Measurements from ENCODE around the gene TBC1D22B.

Gene TBC1D22B

DNA sequence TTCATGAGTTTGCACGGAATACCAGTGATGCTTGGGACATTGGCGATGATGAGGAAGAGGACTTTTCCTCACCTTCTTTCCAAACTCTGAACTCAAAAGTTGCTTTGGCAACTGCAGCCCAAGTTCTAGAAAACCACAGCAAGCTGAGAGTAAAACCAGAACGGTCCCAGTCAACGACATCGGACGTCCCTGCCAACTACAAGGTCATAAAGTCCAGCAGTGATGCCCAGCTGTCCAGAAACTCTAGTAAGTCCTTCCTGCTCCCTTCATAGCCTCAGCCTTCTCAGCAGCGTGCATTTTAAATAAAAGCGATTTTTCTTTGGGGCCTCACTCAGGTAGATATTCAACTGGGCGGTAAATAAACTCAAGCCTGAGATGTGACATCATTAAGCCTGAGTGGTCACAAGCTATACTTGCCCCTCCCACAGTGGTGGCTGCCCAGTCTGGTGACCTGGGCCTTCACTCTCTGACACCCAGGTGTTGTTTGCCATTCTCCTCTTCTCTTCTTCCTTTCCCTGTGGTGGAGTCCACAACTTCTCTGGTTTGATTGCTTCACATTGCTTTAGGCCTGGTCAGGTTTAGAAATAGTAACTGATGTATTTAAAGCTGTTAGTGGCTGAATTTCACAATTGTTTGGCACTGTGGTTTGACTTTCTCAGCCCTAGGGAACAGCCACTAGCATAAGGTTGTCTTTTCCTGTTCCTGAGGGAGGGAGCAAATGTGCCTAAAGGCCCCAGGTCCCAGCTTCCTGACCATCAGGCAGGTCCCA is 22.0 kb downstream of the TBC1D22B start:
- Histone ChIP-seq H3K27me3 (ENCODE audit: insufficient read depth, low read length) (no peaks in the 10 kb centered on the region), H2BK5ac (ENCODE audit: low read depth, low read length, poor library complexity) (no peak overlapping the region), H2AK5ac (ENCODE audit: low read length) (no peak overlapping the region), H3K79me2 (ENCODE audit: control insufficient read depth, insufficient read depth, low read length, poor library complexity) (no peaks in the 10 kb centered on the region), H3K4me3 (ENCODE audit: low read depth, low read length) (no peak overlapping the region), H3K4me2 (ENCODE audit: low read length) (no peak overlapping the region), H2AFZ (ENCODE audit: insufficient read depth, low read length, poor library complexity) (no peak overlapping the region), H3K4me1 (ENCODE audit: control insufficient read depth in 1 of 2, insufficient read depth in 2 of 2, low read length in 2 of 2) (peaks cover 4% of the 10 kb centered on the region in 2 experiments), H3K9me3 (ENCODE audit: insufficient read depth, low read depth, low read length) (no peaks in the 10 kb centered on the region), H2BK120ac (ENCODE audit: insufficient read depth, low read length, poor library complexity) (no peak overlapping the region), H3K27ac (ENCODE audit: low read depth, low read length) (no peak overlapping the region), H4K12ac (ENCODE audit: low read depth, low read length) (no peak overlapping the region), H4K8ac (ENCODE audit: low read depth, low read length) (no peak overlapping the region), H3K79me1 (ENCODE audit: low read length) (no peaks in the 10 kb centered on the region), H3K23ac (ENCODE audit: low read length) (no peak overlapping the region), H3K9ac (ENCODE audit: low read length) (no peak overlapping the region), H3K4ac (ENCODE audit: low read depth, low read length) (no peak overlapping the region), H2BK12ac (ENCODE audit: low read length) (no peak overlapping the region), H3K18ac (ENCODE audit: low read length) (no peak overlapping the region), H3K14ac (ENCODE audit: low read length) (no peak overlapping the region), H3K36me3 (ENCODE audit: control insufficient read depth in 1 of 2, insufficient read depth in 2 of 2, low read length in 2 of 2) (peaks cover 12 to 28% of the 10 kb centered on the region in 2 experiments), H4K91ac (ENCODE audit: low read depth, low read length) (no peak overlapping the region)
- no CpG with 5 or more reads among the region's 9 CpGs for WGBS (ENCODE audit: extremely low coverage, insufficient coverage, insufficient read length)
- DNase-seq, result no peak

GRCh38 chr6:37280162-37280887 is 22.8 kb downstream of the TBC1D22B start:
- no peaks in the 10 kb centered on the region for H3K79me2 ChIP-seq (ENCODE audit: control insufficient read depth, insufficient read depth, low read length, poor library complexity)
- H4K12ac ChIP-seq (ENCODE audit: low read depth, low read length), result no peak overlapping the region
- H3K27me3 ChIP-seq (ENCODE audit: insufficient read depth, low read length), result no peaks in the 10 kb centered on the region
- H3K27ac ChIP-seq (ENCODE audit: low read depth, low read length), result no peak overlapping the region
- no peak overlapping the region for H3K4ac ChIP-seq (ENCODE audit: low read depth, low read length)
- no peaks in the 10 kb centered on the region for H3K79me1 ChIP-seq (ENCODE audit: low read length)
- H3K9ac ChIP-seq (ENCODE audit: low read length), result no peak overlapping the region
- no peak overlapping the region for H2BK12ac ChIP-seq (ENCODE audit: low read length)
- WGBS (ENCODE audit: extremely low coverage, insufficient coverage, insufficient read length), result no CpG with 5 or more reads among the region's 8 CpGs
- no peak overlapping the region for H3K23ac ChIP-seq (ENCODE audit: low read length)
- no peak overlapping the region for H3K4me2 ChIP-seq (ENCODE audit: low read length)
- peak overlapping the region; percentile 26 for H3K4me3 ChIP-seq (ENCODE audit: low read depth, low read length)
- no peak overlapping the region for H4K91ac ChIP-seq (ENCODE audit: low read depth, low read length)
- H2AFZ ChIP-seq (ENCODE audit: insufficient read depth, low read length, poor library complexity), result no peak overlapping the region
- H2BK120ac ChIP-seq (ENCODE audit: insufficient read depth, low read length, poor library complexity), result no peak overlapping the region
- H3K4me1 ChIP-seq (ENCODE audit: control insufficient read depth in 1 of 2, insufficient read depth in 2 of 2, low read length in 2 of 2), result peaks cover 4% of the 10 kb centered on the region in 2 experiments
- H3K18ac ChIP-seq (ENCODE audit: low read length), result no peak overlapping the region
- no peak overlapping the region for H2BK5ac ChIP-seq (ENCODE audit: low read depth, low read length, poor library complexity)
- H2AK5ac ChIP-seq (ENCODE audit: low read length), result no peak overlapping the region
- no peaks in the 10 kb centered on the region for H3K9me3 ChIP-seq (ENCODE audit: insufficient read depth, low read depth, low read length)
- no peak overlapping the region for H4K8ac ChIP-seq (ENCODE audit: low read depth, low read length)
- no peak overlapping the region for H3K14ac ChIP-seq (ENCODE audit: low read length)
- no peak for DNase-seq
- H3K36me3 ChIP-seq (ENCODE audit: control insufficient read depth in 1 of 2, insufficient read depth in 2 of 2, low read length in 2 of 2), result peaks cover 15 to 33% of the 10 kb centered on the region in 2 experiments

DNA sequence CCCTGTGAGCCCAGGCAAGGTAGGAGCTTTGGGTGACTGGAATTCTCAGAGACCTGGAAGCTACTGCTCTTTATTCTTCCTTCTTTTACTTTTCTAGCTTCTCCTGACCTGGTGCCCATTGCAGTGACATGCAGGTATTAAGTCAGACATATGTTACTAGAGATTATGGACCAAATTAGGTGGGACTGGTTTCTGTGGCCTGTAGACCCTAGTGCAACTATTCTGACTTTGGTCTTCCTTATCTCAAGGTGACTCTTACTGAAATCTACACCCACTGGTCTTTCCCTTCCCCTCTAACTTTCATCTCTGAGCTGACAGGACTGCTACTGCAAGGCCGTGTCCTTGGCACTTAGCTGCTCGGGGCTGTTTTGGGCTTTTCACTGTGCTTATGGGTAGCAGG is 24.8 kb downstream of the TBC1D22B start:
- Histone ChIP-seq H3K27ac (ENCODE audit: low read depth, low read length) (no peak overlapping the region), H3K9me3 (ENCODE audit: insufficient read depth, low read depth, low read length) (no peaks in the 10 kb centered on the region), H2BK120ac (ENCODE audit: insufficient read depth, low read length, poor library complexity) (no peak overlapping the region), H3K18ac (ENCODE audit: low read length) (no peak overlapping the region), H2BK12ac (ENCODE audit: low read length) (no peak overlapping the region), H3K36me3 (ENCODE audit: control insufficient read depth in 1 of 2, insufficient read depth in 2 of 2, low read length in 2 of 2) (peaks cover 17 to 35% of the 10 kb centered on the region in 2 experiments), H3K23ac (ENCODE audit: low read length) (no peak overlapping the region), H4K8ac (ENCODE audit: low read depth, low read length) (no peak overlapping the region), H3K4ac (ENCODE audit: low read depth, low read length) (no peak overlapping the region), H3K4me2 (ENCODE audit: low read length) (no peak overlapping the region), H3K4me3 (ENCODE audit: low read depth, low read length) (no peak overlapping the region), H4K91ac (ENCODE audit: low read depth, low read length) (no peak overlapping the region), H3K27me3 (ENCODE audit: insufficient read depth, low read length) (no peaks in the 10 kb centered on the region), H3K79me1 (ENCODE audit: low read length) (no peaks in the 10 kb centered on the region), H2AFZ (ENCODE audit: insufficient read depth, low read length, poor library complexity) (no peak overlapping the region), H3K79me2 (ENCODE audit: control insufficient read depth, insufficient read depth, low read length, poor library complexity) (no peaks in the 10 kb centered on the region), H3K14ac (ENCODE audit: low read length) (no peak overlapping the region), H4K12ac (ENCODE audit: low read depth, low read length) (no peak overlapping the region), H2BK5ac (ENCODE audit: low read depth, low read length, poor library complexity) (no peak overlapping the region), H3K9ac (ENCODE audit: low read length) (no peak overlapping the region), H2AK5ac (ENCODE audit: low read length) (no peak overlapping the region), H3K4me1 (ENCODE audit: control insufficient read depth in 1 of 2, insufficient read depth in 2 of 2, low read length in 2 of 2) (peaks cover 4% of the 10 kb centered on the region in 2 experiments)
- DNase-seq, result no peak
- no CpG with 5 or more reads among the region's 2 CpGs for WGBS (ENCODE audit: extremely low coverage, insufficient coverage, insufficient read length)

DNA sequence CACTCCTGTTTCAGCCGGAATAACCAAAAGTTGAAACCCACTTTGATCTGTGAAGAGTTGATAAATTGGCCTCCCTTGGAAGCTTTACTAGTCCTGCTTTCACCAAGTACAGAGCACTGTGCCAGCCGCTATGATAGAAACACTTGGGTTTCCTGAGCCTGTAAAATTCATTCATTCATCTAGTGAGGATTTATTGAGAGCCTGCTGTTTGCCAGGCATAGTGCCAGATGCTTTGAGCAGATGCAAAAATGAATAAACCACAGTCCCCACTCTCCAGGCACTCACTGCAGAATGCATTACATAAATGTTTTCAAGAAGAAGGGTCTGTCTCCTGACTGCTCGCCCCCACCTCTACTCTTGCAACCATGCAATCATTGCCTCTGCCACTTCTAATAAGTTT is 25.7 kb downstream of the TBC1D22B start:
- Histone ChIP-seq H3K4me1 (ENCODE audit: control insufficient read depth in 1 of 2, insufficient read depth in 2 of 2, low read length in 2 of 2) (peaks cover 4% of the 10 kb centered on the region in 2 experiments), H4K8ac (ENCODE audit: low read depth, low read length) (no peak overlapping the region), H2AK5ac (ENCODE audit: low read length) (no peak overlapping the region), H4K12ac (ENCODE audit: low read depth, low read length) (no peak overlapping the region), H3K79me2 (ENCODE audit: control insufficient read depth, insufficient read depth, low read length, poor library complexity) (no peaks in the 10 kb centered on the region), H3K18ac (ENCODE audit: low read length) (no peak overlapping the region), H3K79me1 (ENCODE audit: low read length) (no peaks in the 10 kb centered on the region), H3K36me3 (ENCODE audit: control insufficient read depth in 1 of 2, insufficient read depth in 2 of 2, low read length in 2 of 2) (peaks cover 17 to 36% of the 10 kb centered on the region in 2 experiments), H3K4me2 (ENCODE audit: low read length) (no peak overlapping the region), H3K23ac (ENCODE audit: low read length) (no peak overlapping the region), H2BK12ac (ENCODE audit: low read length) (no peak overlapping the region), H3K4me3 (ENCODE audit: low read depth, low read length) (no peak overlapping the region), H3K27me3 (ENCODE audit: insufficient read depth, low read length) (no peaks in the 10 kb centered on the region), H2AFZ (ENCODE audit: insufficient read depth, low read length, poor library complexity) (no peak overlapping the region), H3K9ac (ENCODE audit: low read length) (no peak overlapping the region), H2BK120ac (ENCODE audit: insufficient read depth, low read length, poor library complexity) (no peak overlapping the region), H2BK5ac (ENCODE audit: low read depth, low read length, poor library complexity) (no peak overlapping the region), H3K9me3 (ENCODE audit: insufficient read depth, low read depth, low read length) (no peaks in the 10 kb centered on the region), H3K27ac (ENCODE audit: low read depth, low read length) (no peak overlapping the region), H3K14ac (ENCODE audit: low read length) (no peak overlapping the region), H3K4ac (ENCODE audit: low read depth, low read length) (no peak overlapping the region), H4K91ac (ENCODE audit: low read depth, low read length) (no peak overlapping the region)
- no peak for DNase-seq
- no CpG with 5 or more reads among the region's 3 CpGs for WGBS (ENCODE audit: extremely low coverage, insufficient coverage, insufficient read length)

Measured in trophoblast cell (in vitro differentiated cells and primary cell).